Neuron (in vitro differentiated cells): Measurements from ENCODE around the gene RAB20.
"Not testable (repeated sequence)": the region's sequence is repeated elsewhere in the genome, so short reads cannot be mapped to it uniquely, and the experiment has no call there.

Experiments used
- H2AFZ ChIP-seq: one replicate; pipeline ENCODE4 v1.6.1; 2013; ENCODE audit warnings: low read depth, mild to moderate bottlenecking, inconsistent platforms, low read length, moderate library complexity
- H3K27me3 ChIP-seq: one replicate; pipeline ENCODE4 v1.6.1; 2013; ENCODE audit warnings: low read length; ENCODE audit not compliant: insufficient read depth
- H3K36me3 ChIP-seq: one replicate; pipeline ENCODE4 v1.6.1; 2013; ENCODE audit warnings: low read length; ENCODE audit not compliant: insufficient read depth
- H3K4me1 ChIP-seq: one replicate; pipeline ENCODE4 v1.6.1; 2013; ENCODE audit warnings: low read length; ENCODE audit not compliant: insufficient read depth
- H3K4me3 ChIP-seq: 2 replicates; pipeline ENCODE4 v1.5.1; 2013; ENCODE audit warnings: mild to moderate bottlenecking, low read length, moderate library complexity
- H3K9me3 ChIP-seq: one replicate; pipeline ENCODE4 v1.6.1; 2013; ENCODE audit warnings: low read length

Gene RAB20

DNA sequence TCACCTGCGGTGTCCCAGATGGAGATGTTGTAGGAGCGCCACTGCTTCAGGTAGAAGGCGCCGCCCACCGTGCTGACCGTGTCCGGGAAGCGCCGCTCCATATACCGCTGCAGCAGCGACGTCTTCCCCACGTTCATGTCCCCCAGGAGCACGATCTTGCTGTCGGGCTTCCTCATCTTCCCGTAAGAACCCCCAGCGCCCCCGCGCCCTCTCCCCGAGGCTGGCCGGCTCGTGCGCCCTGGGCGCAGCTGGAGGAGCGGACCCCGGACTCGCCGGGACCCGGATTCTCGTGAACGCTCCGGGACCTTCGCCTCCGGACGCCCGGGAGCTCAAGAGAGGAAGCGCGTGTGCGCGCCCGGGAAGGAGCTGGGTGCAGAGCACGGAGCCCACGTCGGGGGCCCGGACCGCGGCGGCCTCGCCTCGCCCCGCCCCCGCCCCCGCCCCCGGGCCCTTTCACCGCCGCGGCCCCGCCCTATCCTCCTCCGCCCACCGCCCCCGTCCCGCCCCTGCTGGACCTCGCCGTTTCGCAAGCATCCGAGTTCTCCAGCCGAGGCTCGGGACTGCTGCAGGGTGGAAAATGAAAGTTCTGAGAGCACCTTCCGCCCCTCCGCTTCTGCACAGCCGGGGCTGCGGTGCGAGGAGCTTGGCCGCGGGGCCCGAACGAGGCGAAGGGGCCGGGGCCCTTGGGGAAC is at the start of gene RAB20:
RAB20 (minus strand) TSS at position 379 of the 692 bp plus-strand sequence; CDS start at position 176, 203 bp downstream.
- peaks cover 4% of the 10 kb centered on the region for H3K9me3 ChIP-seq
- peaks cover 6% of the 10 kb centered on the region for H3K4me1 ChIP-seq
- H3K36me3 ChIP-seq: no peaks in the 10 kb centered on the region
- H3K4me3 ChIP-seq: peak within 1 kb of the TSS; percentile 48
- peaks cover 17% of the 10 kb centered on the region for H3K27me3 ChIP-seq
- H2AFZ ChIP-seq: peak within 1 kb of the TSS; percentile 86

GRCh38 chr13:110610955-110611595 is 49.6 kb upstream of the RAB20 start:
- no peak overlapping the region for H3K4me3 ChIP-seq
- H3K9me3 ChIP-seq: no peaks in the 10 kb centered on the region
- no peak overlapping the region for H2AFZ ChIP-seq
- no peaks in the 10 kb centered on the region for H3K27me3 ChIP-seq
- no peaks in the 10 kb centered on the region for H3K36me3 ChIP-seq
- peaks cover 4% of the 10 kb centered on the region for H3K4me1 ChIP-seq

DNA sequence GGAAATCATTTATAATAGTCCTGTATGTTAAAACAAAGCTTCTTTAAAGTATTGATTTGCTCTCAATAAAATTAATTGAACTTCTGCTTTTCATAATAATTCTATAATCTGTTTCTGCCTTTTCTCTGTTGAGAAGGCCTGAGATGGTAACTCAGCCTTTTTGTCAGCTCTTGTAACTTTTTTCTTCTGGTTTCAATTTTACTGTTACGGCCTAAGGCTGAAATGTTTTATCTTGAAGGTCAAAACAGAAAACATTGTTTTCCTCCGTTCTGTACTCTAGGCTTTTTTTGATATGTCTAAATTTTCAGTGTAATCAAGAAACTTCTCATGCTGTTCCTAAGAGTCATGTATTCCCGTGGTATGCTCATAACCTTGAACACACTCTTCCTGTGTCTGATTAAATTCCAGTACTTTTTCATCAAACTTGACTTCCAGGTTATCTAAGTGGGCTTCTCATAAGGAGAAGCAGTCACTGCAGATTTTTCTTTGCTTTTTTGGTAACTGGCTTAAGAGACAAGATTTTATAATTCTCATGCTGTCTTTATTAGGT is 46.2 kb upstream of the RAB20 start:
- no peak overlapping the region for H2AFZ ChIP-seq
- no peaks in the 10 kb centered on the region for H3K9me3 ChIP-seq
- no peaks in the 10 kb centered on the region for H3K4me1 ChIP-seq
- H3K4me3 ChIP-seq: no peak overlapping the region
- H3K36me3 ChIP-seq: no peaks in the 10 kb centered on the region
- H3K27me3 ChIP-seq: no peaks in the 10 kb centered on the region

GRCh38 chr13:110606281-110606680 is 44.8 kb upstream of the RAB20 start:
- H3K9me3 ChIP-seq, H3K36me3 ChIP-seq, H3K27me3 ChIP-seq, H3K4me1 ChIP-seq, H3K4me3 ChIP-seq, H2AFZ ChIP-seq: not testable (repeated sequence)

GRCh38 chr13:110605132-110605531 is 43.6 kb upstream of the RAB20 start:
- H3K36me3 ChIP-seq: no peaks in the 10 kb centered on the region
- no peak overlapping the region for H3K4me3 ChIP-seq
- H3K9me3 ChIP-seq: no peaks in the 10 kb centered on the region
- no peaks in the 10 kb centered on the region for H3K27me3 ChIP-seq
- H3K4me1 ChIP-seq: no peaks in the 10 kb centered on the region
- H2AFZ ChIP-seq: no peak overlapping the region

DNA sequence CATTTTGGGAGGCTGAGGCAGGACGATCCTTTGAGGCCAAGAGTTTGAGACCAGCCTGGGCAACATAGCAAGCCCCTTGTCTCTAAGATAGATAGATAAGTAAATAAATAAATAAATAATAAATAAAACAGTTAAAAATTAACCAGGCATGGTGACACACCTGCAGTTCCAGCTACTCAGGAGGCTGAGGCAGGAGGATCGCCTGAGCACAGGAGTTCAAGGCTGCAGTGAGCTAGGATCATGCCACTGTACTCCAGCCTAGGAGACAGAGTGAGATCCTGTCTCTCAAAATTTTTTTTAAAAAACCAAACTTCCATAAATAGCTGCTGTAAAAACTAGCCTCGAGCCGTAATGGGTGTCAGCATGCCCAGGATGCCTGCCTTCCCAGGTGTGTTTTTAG is 39.5 kb upstream of the RAB20 start:
- no peaks in the 10 kb centered on the region for H3K4me1 ChIP-seq
- no peak overlapping the region for H2AFZ ChIP-seq
- H3K27me3 ChIP-seq: no peaks in the 10 kb centered on the region
- H3K36me3 ChIP-seq: no peaks in the 10 kb centered on the region
- no peak overlapping the region for H3K4me3 ChIP-seq
- no peaks in the 10 kb centered on the region for H3K9me3 ChIP-seq

- Histone ChIP-seq H3K4me1 (no peaks in the 10 kb centered on the region), H3K36me3 (no peaks in the 10 kb centered on the region), H3K9me3 (no peaks in the 10 kb centered on the region), H2AFZ (no peak overlapping the region), H3K4me3 (no peak overlapping the region), H3K27me3 (no peaks in the 10 kb centered on the region)
Observed at GRCh38 chr13:110600261-110600819, 38.8 kb upstream of the RAB20 start.

- no peaks in the 10 kb centered on the region for H3K4me1 ChIP-seq
- no peak overlapping the region for H3K4me3 ChIP-seq
- no peaks in the 10 kb centered on the region for H3K27me3 ChIP-seq
- no peak overlapping the region for H2AFZ ChIP-seq
- H3K9me3 ChIP-seq: no peaks in the 10 kb centered on the region
- no peaks in the 10 kb centered on the region for H3K36me3 ChIP-seq
Observed at GRCh38 chr13:110597041-110597689, 35.6 kb upstream of the RAB20 start.

- Histone ChIP-seq H3K9me3 (no peaks in the 10 kb centered on the region), H3K27me3 (no peaks in the 10 kb centered on the region), H3K4me3 (no peak overlapping the region), H2AFZ (no peak overlapping the region), H3K4me1 (no peaks in the 10 kb centered on the region), H3K36me3 (no peaks in the 10 kb centered on the region)
Observed at GRCh38 chr13:110593430-110594130, 32.1 kb upstream of the RAB20 start.

GRCh38 chr13:110592665-110593064 is 31.1 kb upstream of the RAB20 start:
- no peak overlapping the region for H2AFZ ChIP-seq
- H3K4me3 ChIP-seq: no peak overlapping the region
- no peaks in the 10 kb centered on the region for H3K4me1 ChIP-seq
- H3K9me3 ChIP-seq: no peaks in the 10 kb centered on the region
- no peaks in the 10 kb centered on the region for H3K27me3 ChIP-seq
- no peaks in the 10 kb centered on the region for H3K36me3 ChIP-seq

GRCh38 chr13:110590577-110590976 is 29.1 kb upstream of the RAB20 start:
- no peak overlapping the region for H3K4me3 ChIP-seq
- no peak overlapping the region for H2AFZ ChIP-seq
- no peaks in the 10 kb centered on the region for H3K4me1 ChIP-seq
- H3K9me3 ChIP-seq: no peaks in the 10 kb centered on the region
- no peaks in the 10 kb centered on the region for H3K27me3 ChIP-seq
- H3K36me3 ChIP-seq: no peaks in the 10 kb centered on the region

DNA sequence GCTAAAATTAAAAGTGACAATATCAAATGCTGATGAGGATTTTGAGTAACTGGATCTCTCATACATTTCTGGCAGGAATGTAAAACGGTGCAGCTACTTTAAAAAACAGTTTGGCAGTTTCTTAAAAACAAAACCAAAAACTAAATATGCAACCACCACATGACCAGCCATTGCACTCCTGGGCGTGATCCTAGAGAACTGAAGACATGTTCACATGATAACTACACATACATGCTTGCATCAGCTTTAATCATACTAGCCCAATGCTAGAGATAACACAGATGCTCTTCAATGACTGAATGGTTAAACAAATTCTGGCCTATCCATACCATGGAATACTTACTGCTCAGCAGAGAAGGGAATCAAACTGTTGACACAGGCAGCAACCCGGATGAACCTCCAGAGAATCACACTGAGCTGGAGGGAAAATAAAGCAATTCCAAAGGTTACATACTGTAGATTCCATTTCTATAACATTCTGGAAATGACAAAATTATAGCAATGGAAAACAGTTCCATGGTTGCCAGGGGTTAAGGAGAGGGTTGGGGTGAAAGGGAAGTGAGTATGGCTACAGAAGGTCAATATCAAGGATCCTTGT is 28.4 kb upstream of the RAB20 start:
- Histone ChIP-seq H3K9me3 (no peaks in the 10 kb centered on the region), H3K27me3 (no peaks in the 10 kb centered on the region), H3K4me1 (no peaks in the 10 kb centered on the region), H3K4me3 (no peak overlapping the region), H2AFZ (no peak overlapping the region), H3K36me3 (no peaks in the 10 kb centered on the region)
